C4-2B (cell line): ENCODE measurements around the gene TBL1XR1.

Experiments
- H3K27ac ChIP-seq: fragments of 450-650 bp; 2 replicates; pipeline ENCODE4 v1.5.1; 2017
- ZFX ChIP-seq: fragments of 450-650 bp; IDR thresholded peaks from 2 replicates; pipeline ENCODE4 v1.6.1; 2017
- TF ChIP-seq, protein P1 (sequence below): fragments of 450-650 bp; conservative IDR thresholded peaks from 2 replicates; pipeline ENCODE4 v1.5.1; 2017; ENCODE audit warnings: mild to moderate bottlenecking

Gene TBL1XR1

DNA sequence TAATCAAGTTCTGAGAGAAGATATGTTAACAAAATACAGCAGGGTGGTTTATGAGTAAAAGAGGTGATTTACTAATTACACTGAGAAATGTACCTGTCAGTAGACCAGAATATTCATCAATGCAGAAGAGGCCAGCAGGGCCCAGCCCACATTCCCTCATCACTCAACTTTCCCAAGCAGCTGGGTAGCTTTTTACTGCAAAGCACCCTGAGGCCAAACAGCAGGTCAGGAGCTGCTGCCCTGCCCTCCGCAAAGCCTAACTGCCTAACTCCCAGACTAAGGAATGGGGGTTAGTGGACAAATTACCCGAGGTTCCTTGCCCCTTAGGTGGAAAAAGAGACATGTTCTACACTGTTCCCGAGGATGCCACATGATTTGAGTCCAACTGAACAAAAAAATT lies 108.2 kb downstream of the TBL1XR1 start:
- H3K27ac ChIP-seq, result no peak overlapping the region
- TF ChIP-seq, protein P1, sequence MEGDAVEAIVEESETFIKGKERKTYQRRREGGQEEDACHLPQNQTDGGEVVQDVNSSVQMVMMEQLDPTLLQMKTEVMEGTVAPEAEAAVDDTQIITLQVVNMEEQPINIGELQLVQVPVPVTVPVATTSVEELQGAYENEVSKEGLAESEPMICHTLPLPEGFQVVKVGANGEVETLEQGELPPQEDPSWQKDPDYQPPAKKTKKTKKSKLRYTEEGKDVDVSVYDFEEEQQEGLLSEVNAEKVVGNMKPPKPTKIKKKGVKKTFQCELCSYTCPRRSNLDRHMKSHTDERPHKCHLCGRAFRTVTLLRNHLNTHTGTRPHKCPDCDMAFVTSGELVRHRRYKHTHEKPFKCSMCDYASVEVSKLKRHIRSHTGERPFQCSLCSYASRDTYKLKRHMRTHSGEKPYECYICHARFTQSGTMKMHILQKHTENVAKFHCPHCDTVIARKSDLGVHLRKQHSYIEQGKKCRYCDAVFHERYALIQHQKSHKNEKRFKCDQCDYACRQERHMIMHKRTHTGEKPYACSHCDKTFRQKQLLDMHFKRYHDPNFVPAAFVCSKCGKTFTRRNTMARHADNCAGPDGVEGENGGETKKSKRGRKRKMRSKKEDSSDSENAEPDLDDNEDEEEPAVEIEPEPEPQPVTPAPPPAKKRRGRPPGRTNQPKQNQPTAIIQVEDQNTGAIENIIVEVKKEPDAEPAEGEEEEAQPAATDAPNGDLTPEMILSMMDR, result no peak
- TF ChIP-seq ZFX, result no peak

DNA sequence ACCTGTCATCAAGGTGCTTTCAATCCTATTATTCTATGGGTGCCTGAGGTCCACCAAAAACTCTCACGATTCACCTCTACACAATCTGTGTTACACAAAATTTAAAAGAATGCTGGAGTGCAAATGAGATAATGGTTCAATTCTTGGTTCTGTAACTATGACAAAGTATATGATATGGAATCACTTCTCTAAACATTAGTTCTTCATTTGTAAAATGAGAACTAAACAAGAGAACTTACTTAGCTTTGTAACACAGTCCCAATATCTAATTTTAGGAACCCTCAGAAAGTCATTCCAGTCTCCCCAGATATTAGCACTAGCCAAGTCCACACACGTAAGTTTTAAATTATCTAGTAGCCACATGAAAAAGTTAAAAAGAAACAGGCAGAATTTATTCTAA lies 111.5 kb downstream of the TBL1XR1 start:
- TF ChIP-seq, protein P1, result no peak
- H3K27ac ChIP-seq, result no peak overlapping the region

DNA sequence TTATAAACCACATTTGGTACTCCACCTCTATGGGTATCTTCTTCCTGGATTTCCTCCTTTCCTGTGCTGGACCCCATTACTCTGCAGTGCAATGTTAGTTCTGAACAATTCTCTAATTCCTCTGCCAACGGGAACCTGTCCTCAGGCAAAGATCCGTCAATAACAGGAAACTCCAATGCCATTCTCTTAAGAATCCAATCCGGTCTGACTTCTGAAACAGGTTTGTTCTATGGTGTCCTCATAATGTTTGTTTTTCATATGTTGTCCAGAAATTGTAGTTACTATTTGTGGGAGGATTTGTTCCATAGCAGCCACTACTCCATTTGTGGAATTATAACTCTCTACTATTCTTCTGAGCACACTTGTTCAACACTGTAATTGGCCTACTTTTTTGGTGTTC lies 112.7 kb downstream of the TBL1XR1 start:
- no peak for TF ChIP-seq ZFX
- TF ChIP-seq, protein P1, result no peak
- H3K27ac ChIP-seq, result peak overlapping the region; percentile 63; the same call in 1 of the 2 replicates

DNA sequence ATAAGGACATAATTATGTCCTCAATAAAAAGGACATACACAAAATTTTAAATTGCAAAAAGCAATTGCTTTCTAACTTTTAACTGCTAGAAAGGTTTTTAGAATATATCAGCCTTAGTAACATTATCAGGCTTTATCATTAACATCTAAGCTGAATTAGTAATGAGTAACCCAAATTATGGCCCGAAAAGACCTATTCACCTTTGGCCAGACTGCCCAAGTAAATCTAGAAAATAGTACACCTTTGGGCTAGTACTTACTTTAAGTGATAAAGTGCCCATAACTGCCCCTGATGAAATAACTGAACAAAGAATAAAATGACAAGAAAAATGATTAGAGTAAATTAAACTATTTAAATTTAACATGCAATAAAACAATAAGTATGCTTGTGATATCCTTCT lies 117.2 kb downstream of the TBL1XR1 start:
- TF ChIP-seq, protein P1, result no peak
- TF ChIP-seq ZFX, result no peak
- H3K27ac ChIP-seq, result no peak overlapping the region

DNA sequence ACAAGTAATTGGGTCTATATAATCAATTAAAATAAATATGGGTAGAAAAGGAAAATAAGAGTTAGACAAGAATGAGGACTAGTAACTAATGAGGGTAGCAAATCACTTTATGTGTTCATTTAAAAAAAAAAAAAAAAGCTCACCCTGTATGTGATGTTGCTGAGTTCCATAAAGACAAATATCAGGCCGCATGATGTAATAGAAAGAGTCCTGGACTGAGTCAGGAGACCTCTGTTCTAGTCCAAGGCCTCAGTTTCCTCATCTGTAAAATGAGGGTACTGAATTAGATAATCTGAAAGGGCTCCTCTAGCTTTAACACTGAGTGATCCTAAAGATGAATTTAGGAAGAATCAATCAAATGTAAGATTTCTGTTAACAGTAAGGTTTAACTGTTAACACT lies 117.6 kb downstream of the TBL1XR1 start:
- TF ChIP-seq, protein P1, result no peak
- TF ChIP-seq ZFX, result no peak
- H3K27ac ChIP-seq, result no peak overlapping the region

DNA sequence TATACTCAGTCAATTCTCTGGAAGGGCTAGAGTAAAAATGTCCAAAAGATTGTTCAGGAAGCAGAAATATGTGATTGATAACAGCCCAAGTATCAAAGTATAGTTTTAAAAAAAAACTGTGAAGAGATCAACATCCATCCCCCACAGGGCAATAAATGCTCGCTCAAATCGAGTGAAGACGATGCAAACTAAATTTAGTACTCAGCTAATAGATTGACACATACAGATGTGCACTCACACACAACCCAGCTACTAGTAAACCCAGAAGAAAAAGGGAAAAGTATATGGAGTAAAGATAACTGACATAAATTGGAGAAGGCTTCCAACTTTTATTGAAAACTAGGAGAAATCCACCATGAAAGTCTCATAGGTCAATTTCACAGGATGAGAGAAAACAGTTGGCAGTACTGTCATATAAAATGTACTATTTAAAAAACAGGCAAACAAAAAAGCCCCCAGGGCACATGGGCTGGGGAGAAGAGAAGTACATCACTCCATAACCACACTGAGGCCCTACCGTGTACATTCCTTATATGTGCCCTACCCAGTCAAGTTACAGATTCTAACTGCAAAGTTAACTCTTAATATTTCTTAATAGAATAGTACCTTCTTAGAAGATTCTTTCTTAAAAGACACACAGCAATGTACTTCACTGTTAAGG lies 125.7 kb downstream of the TBL1XR1 start:
- TF ChIP-seq, protein P1, result no peak
- no peak for TF ChIP-seq ZFX

DNA sequence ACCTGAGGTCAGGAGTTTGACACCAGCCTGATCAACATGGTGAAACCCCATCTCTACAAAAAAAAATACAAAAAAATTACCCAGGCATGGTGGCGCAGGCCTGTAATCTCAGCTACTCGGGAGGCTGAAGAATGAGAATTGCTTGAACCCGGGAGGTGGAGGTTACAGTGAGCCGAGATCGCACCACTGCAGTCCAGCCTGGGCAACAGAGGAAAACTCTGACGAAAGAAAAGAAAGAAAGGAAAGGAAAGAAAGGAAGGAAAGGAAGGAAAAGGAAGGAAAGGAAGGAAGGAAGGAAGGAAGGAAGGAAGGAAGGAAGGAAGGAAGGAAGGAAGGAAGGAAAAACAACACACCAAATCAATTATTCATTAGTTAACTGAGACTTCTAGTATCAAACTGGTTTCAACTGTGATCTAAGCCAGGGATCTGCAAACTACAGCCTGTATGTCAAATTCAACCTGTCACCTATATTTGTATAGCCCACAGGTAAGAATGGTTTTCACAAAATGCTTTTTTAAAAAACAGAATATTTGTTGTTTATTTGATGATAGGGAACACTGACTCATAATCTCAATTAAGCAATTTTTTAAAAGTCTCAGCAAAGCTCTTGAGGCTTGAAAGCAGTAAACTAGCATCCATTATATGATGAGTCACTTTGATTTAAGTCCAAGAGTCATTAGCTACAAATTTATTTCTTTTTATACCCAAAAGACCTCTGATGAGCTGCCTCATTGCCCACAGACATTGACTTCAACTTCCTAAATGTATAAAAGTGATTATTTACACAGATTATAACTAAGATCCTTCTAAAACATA lies 127.6 kb downstream of the TBL1XR1 start:
- TF ChIP-seq ZFX, result no peak
- TF ChIP-seq, protein P1, result no peak
- 0 out of 2 replicates have a peak overlapping the region, but pooled peaks have one; percentile 6 for H3K27ac ChIP-seq

More for the DNA sequence above, 125.7 kb downstream of the TBL1XR1 start:
- H3K27ac ChIP-seq, result no peak overlapping the region
